GM18873 (cell line): ENCODE measurements around the gene OR6P1.

Experiments used
- ATAC-seq: cut with Tn5 transposase; IDR thresholded peaks from one replicate; pipeline ENCODE4 v1.9.1; 2021; ENCODE audit warnings: mild to moderate bottlenecking, moderate library complexity, moderate number of reproducible peaks; ENCODE audit not compliant: unreplicated experiment, low FRiP score

The OR6P1 gene

DNA sequence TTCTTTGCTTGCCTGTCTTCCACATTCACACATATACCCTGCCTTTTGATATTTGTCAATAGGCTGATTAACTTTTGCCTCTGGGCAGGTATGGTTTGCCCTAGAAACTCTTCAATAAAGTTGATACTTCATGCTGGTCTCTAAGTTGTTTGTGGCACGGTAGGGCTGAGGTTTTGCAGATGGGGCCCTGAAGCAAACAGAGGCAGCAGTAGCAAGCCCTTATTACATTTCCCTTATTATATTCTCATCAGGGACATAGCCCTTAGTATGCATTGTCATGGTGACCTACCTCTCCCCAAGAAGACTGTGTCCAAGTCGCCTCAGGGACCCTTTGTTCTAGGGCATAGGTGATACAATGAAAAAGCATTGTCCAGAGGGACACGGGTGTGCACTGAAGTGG is at the start of gene OR6P1:
Gene OR6P1, minus strand, starts transcription at position 101 of the 400 bp plus-strand sequence. CDS start 6,976 bp downstream, outside the sequence.
- ATAC-seq: no peak

DNA sequence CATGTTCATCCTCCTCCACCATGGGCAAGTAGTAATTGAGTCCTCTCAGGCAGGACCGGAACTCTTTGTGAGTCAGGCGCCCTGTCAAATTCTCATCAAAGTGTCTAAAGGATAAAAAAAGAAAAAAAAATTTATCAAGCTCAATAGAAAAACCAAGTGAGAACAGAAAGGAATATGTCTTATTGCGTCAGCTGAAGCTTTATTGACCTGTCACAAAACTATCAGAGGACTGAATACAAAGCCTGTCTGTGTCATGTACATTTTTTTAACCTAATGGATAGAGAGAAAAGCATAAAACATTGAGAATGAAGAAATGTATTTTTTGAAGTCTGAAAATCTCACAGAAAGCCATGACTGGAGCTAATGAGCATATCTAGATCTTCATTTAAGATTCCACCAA is 43.4 kb upstream of the OR6P1 start:
- no peak for ATAC-seq

GRCh38 chr1:158611916-158612315 is 41.5 kb upstream of the OR6P1 start:
- no peak for ATAC-seq

DNA sequence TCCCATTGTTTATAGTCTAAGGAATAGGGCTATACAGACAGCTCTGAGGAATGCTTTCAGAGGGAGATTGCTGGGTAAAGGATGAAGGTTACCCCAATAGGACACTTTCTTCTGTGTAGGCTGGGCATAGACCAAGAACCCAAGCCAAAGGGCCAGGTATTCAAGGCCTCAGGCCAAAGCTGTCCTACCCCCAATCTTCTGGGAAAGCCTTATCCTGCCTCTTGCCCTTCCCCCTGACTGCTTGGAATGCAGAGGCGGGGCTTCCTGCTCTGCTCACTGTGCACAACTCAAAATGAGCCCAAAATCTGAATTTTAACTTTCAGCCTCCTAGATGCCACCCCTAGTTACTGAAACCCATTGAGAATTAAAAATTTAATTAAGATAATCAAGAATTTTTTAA is 36.9 kb upstream of the OR6P1 start:
- no peak for ATAC-seq

DNA sequence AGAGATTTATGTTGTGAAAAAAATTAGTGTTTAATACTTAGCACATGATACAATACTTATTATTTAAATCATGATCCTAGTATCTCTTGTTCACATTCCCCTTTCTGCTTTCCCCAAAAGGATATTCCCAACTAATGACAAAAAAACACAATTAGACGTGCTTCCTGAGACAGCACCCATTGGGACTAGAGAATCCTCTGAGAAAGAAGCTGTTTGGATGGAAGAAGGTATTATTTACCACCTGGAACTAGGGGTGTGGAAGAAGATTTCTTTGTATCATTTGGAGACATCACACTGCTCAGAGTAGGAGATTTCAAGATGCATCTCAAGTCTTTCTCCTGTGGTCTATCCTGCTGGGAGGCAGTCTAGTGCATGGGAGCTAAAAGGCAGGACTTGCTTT is 34.6 kb upstream of the OR6P1 start, which contains the start of gene OR10Z1:
Gene OR10Z1, plus strand, starts transcription at position 301 of the 400 bp plus-strand sequence. CDS start 1,171 bp downstream, outside the sequence.
- no peak for ATAC-seq

GRCh38 chr1:158600735-158601134 is 30.4 kb upstream of the OR6P1 start:
- ATAC-seq: no peak

- ATAC-seq: no peak
These were observed 16.6 kb upstream of the OR6P1 start for GRCh38 chr1:158586942-158587341.

DNA sequence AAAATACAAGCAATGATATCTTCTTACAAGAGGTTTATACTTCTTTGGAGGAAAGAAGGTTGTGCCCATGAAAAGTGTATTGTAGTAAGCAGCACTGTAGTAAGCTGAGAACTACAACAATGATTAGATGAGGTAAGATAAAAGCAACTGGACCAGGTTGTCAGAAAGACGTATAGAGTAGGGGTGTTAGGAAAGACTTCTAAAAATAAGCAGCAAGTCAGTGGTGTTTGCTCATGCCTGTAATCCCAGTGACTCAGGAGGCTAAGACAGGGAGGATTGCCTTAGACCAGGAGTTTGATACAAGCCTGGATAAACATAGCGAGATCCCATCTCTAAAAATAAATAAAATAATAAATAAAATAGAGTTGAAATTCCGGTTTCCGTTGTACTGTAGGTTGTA is 13.6 kb upstream of the OR6P1 start:
- ATAC-seq: no peak

DNA sequence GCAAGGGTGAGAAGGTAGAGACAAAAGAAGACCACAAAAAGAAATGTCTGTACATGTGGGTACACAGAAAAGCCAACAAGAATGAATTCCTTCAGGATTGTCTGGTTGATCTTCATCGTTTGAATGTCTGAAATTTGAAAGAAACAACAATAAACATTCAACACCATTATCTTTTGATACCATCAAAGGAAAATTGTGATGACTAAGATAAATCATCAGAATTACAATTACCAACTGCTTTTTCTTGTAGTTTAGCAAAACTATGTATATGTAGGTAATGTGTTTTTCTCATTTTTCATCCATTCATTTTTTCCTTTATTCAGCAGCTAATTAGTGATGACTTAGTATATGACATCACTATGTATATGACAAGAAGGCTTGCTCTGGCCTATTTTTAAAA is 9.4 kb upstream of the OR6P1 start, which contains the start of gene OR10X1:
Gene OR10X1, minus strand, starts transcription at position 167 of the 400 bp plus-strand sequence. Its CDS starts 0 bp downstream, at position 167.
- no peak for ATAC-seq

- ATAC-seq: no peak
These were observed 7.2 kb upstream of the OR6P1 start for GRCh38 chr1:158577561-158577960.

DNA sequence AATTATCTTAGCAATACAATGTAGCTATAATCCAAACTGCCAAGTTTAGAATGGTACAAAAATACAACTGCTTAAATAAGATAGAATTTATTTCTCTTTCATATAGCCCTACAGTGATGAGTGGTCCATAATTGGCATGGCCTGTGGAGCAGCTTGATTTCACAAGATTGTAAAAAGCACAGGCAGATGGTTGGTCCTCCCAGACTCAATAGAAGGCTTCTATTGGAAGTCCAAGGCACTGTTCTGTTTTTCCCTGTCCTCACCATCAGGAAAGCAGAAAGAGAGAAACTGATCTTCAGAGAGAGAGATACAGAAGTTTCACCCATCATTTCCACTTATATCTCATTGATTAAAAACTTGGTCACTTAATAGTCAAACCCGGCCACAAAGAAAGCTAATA is 1.8 kb upstream of the OR6P1 start:
- no peak for ATAC-seq

- ATAC-seq: no peak
These were observed 5.8 kb downstream of the OR6P1 start for GRCh38 chr1:158564608-158565007.

- ATAC-seq: no peak
These were observed 6.5 kb downstream of the OR6P1 start for GRCh38 chr1:158563853-158564252.

GRCh38 chr1:158559696-158560095 is 10.7 kb downstream of the OR6P1 start:
- no peak for ATAC-seq

- ATAC-seq: no peak
These were observed 16.0 kb downstream of the OR6P1 start, which contains the start of gene OR6Y1 for GRCh38 chr1:158554352-158554751. OR6Y1 (minus strand) TSS chr1:158554405; CDS start chr1:158548105, 6,300 bp downstream.

DNA sequence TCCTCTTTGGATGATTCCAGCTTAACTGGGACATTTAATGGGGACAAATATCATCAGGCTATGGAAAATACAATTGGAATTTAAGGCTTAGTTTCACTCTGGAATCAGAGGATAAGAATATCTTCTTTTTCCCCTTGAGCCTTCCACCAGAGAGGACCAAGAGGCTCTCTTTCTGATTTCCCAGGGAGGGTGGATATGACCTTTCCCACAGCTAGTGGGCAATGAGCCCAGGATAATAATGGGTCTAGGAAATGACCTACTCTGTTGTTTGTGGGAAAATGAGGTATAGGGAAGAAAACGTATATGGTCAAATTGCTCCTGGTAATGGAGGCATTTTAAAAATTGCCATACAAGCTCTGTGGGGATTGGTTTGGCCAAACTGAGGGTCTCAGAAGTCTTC is 18.1 kb downstream of the OR6P1 start:
- no peak for ATAC-seq

GRCh38 chr1:158547533-158547932 is 22.8 kb downstream of the OR6P1 start:
- ATAC-seq: no peak

GRCh38 chr1:158537609-158538008 is 32.8 kb downstream of the OR6P1 start:
- no peak for ATAC-seq

DNA sequence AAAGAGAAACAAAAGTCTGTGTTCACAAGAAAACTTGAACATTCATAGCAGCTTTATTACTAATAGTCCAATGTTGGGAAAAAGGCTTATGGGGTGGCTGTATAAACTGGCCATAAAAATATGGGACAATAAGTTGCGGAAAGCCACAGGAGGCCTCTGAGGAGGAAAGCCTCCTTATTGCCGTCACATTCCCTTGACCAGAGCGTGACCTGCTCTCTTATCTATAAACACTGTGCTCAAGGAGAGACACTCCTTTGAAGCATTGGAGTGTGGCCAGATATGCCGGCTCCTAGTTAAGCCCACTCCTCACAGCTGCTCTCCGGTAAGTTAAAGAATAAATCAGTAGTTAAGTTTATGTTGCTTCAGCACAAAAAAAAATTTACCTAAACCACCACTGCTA is 35.9 kb downstream of the OR6P1 start:
- ATAC-seq: no peak

DNA sequence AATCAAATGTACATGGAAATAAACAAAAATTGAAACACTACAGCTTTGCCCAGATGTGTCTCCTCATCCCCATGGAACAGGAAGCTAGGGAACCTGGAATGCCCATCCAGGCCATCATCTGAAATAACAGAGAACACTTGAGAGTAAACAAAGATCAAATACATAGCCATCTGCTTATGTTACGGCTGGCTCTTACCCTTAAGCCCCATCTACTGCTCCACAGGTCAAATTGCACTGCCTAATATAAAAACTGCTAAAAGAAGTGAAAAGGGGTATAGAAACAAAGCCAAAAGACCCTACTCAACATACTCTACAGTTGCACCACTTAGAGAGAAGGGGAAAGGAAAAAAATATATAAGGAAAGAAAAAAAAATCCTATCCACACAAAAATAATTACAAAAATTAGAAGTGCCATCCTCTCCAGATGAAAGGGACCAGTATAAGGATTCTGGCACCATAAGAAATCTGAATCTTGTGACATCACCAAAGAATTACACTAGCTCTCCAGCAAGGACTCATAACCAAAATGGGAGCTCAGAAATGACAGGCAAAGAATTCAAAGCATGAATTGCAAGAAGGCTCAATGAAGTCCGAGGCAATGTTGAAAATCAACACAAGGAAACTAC is 43.1 kb downstream of the OR6P1 start:
- ATAC-seq: no peak

DNA sequence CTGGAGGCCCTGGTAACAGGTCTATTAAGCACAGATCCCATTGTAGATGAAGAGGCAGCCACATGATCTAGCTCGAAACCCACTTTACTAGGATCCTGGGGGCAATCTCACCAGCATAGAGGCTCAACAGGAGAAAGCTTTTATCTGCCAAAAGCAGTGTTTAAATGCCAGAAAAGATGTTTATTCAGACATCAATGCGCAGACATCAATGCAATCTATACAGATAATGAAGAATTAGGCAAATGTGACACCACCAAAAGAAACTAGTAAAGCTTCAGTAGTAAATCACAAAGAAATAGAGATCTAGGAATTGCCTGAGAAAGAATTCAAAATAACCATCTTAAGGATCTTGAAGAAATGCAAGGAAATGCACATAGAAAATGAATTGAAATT is 48.7 kb downstream of the OR6P1 start:
- ATAC-seq: no peak

DNA sequence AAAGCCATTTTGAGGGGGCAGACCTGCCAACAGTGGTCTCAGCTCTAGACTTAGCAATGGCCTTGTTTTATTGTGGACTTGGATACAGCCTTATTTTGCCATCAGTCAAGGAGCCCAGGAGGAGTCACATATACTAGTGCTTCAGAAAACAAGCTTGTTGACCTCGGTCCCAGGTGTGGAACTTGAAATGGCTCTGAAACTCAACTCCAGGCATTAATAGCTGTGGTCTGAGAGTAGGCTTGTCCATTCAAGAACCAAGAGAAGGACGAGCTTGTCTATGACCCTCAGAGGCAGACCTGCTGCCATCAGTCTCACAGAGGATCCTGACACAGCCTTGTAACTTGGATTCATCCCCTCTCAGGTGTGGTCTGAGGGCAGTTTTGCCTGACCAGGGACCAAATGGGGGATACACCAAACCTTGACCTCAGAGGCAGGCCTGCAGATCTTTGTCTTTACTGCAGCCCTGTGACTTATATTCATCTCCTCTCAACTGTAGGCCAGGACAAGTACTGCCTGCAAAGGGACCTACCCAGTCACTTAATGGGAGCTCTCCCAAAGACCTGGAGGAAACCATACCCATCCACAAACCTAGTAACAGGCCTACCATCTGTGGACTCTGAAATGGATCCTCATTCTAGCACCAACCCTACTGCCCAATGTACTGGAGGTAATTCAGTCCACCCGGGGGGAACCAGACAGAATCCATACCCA is 49.3 kb downstream of the OR6P1 start:
- no peak for ATAC-seq
